Uterus (tissue), 4 donors: ENCODE measurements around the gene EYS. TPM values are rescaled to one million over a fixed set of nuclear protein-coding genes. Genes with fewer than 3 reads are reported as not detected.

Experiments used
- DNase-seq, 2 donors: peaks; one replicate each; pipeline ENCODE4 v3.0.0-alpha.2; 2019 to 2020
- H3K27ac ChIP-seq, 2 donors: fragments of 200-600 bp; sonication (generic); 1 replicate in 1 of 2; 2 replicates in 1 of 2; pipeline ENCODE4 v1.5.1; 2016 to 2018
- H3K27me3 ChIP-seq, 2 donors: fragments of 200-600 bp; sonication (generic); one replicate each; pipeline ENCODE4 v1.5.1; 2018 to 2019; ENCODE audit warnings: control low read depth in 1 of 2
- H3K36me3 ChIP-seq, 2 donors: fragments of 200-600 bp; sonication (generic); one replicate each; pipeline ENCODE4 v1.5.1; 2019; ENCODE audit warnings: control low read depth in 1 of 2
- H3K4me1 ChIP-seq, 2 donors: fragments of 200-600 bp; sonication (generic); one replicate each; pipeline ENCODE4 v1.5.1; 2018 to 2019; ENCODE audit warnings: control low read depth in 1 of 2
- H3K4me3 ChIP-seq, 2 donors: fragments of 200-600 bp; sonication (generic); 1 replicate in 1 of 2; 2 replicates in 1 of 2; pipeline ENCODE4 v1.5.1; 2018 to 2019; ENCODE audit warnings: mild to moderate bottlenecking in 1 of 2
- H3K9me3 ChIP-seq, 2 donors: fragments of 200-600 bp; sonication (generic); one replicate each; pipeline ENCODE4 v1.5.1; 2019; ENCODE audit warnings: control low read depth in 1 of 2
- POLR2A ChIP-seq, 2 donors: fragments of 450-650 bp; IDR thresholded peaks; one replicate each; pipeline ENCODE4 v1.6.1; 2016; ENCODE audit warnings: antibody characterized with exemption in 2 of 2, mild to moderate bottlenecking in 1 of 2, moderate library complexity in 1 of 2
- intact Hi-C: fragments of 100-400 bp; cut with DNase I; formaldehyde crosslinking; loops from one replicate; pipeline ENCODE4 v1.15.1; 2023; ENCODE audit warnings: low total_unique reads
- total RNA-seq, 4 donors: library from RNA; depleted of rRNA in 3 of 4; stranded (reverse); fragments of >200 nt in 3 of 4; gene quantifications; one replicate each; pipeline versions ENCODE4 v1.1.0 to v1.2.4, GENCODE V29; 2014 to 2023
- TF ChIP-seq, protein P1 (sequence below), 4 experiments: fragments of 200-600 bp in 2 of 4; fragments of 450-650 bp in 2 of 4; sonication (generic) in 2 of 4; IDR thresholded peaks; one replicate each; pipeline ENCODE4 v1.5.1; 2016 to 2019; ENCODE audit warnings: antibody characterized with exemption in 4 of 4, mild to moderate bottlenecking in 2 of 4, moderate library complexity in 1 of 4
- donor health status: DM: yes; HTN: yes; CAD: no.

Gene EYS
- total RNA-seq, 4 donors from 2014 or later = 1.3 TPM; not detected in 3

DNA sequence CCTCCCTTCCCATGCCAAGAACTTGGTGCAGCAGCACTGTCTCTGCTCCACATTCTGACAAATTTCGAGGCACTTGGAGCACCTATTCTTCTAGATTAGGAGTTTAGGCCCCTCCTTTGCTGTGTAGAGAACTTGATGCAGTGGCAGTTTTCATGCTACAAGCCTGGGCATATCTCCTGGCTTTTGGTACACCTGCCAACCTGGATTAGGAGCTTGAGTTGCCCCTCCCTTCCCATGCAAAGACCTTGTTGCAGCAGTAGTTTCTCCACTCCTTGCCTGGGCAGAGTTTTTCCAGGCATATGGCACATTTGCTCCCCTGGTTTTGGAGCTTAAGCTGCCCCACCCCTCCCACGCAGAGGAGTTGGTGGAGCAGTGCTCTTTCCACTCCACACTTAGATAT lies 956.1 kb downstream of the EYS start:
- no peaks in the 10 kb centered on the region for H3K27me3 ChIP-seq
- no peaks in the 10 kb centered on the region for H3K4me1 ChIP-seq
- DNase-seq = no peak
- no peak overlapping the region for H3K4me3 ChIP-seq
- H3K36me3 ChIP-seq = no peaks in the 10 kb centered on the region
- intact Hi-C loops = no loop called here
- no peak overlapping the region for H3K27ac ChIP-seq
- no peak for TF ChIP-seq POLR2A (IDR thresholded peaks at IDR 0.05)
- TF ChIP-seq, protein P1, sequence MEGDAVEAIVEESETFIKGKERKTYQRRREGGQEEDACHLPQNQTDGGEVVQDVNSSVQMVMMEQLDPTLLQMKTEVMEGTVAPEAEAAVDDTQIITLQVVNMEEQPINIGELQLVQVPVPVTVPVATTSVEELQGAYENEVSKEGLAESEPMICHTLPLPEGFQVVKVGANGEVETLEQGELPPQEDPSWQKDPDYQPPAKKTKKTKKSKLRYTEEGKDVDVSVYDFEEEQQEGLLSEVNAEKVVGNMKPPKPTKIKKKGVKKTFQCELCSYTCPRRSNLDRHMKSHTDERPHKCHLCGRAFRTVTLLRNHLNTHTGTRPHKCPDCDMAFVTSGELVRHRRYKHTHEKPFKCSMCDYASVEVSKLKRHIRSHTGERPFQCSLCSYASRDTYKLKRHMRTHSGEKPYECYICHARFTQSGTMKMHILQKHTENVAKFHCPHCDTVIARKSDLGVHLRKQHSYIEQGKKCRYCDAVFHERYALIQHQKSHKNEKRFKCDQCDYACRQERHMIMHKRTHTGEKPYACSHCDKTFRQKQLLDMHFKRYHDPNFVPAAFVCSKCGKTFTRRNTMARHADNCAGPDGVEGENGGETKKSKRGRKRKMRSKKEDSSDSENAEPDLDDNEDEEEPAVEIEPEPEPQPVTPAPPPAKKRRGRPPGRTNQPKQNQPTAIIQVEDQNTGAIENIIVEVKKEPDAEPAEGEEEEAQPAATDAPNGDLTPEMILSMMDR (IDR thresholded peaks at IDR 0.05) = no peak
- H3K9me3 ChIP-seq = no peaks in the 10 kb centered on the region

DNA sequence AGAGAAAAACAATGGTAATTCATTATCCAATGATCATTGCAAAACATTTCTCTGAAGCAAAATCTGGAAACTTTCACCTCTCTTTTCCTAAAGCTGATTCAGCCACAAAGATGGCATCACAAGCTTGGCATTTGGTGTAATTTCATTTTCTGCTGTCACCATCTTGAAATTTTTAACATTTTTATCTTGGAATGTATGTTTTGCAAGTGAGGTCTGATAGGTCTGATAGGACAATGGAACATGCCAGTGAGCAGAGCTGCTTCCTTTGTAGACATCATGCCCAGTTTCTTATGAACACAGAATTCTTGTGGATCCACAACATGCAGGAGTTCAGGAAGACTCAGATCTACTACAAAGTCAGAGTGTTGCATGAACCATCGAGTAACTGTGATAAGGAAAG lies 969.6 kb downstream of the EYS start:
- no peak overlapping the region for H3K27ac ChIP-seq
- intact Hi-C loops = no loop called here
- no peak for DNase-seq
- no peaks in the 10 kb centered on the region for H3K27me3 ChIP-seq
- no peaks in the 10 kb centered on the region for H3K36me3 ChIP-seq
- no peak overlapping the region for H3K4me3 ChIP-seq
- H3K4me1 ChIP-seq = no peaks in the 10 kb centered on the region
- TF ChIP-seq, protein P1 (IDR thresholded peaks at IDR 0.05) = no peak
- no peak for TF ChIP-seq POLR2A (IDR thresholded peaks at IDR 0.05)
- H3K9me3 ChIP-seq = no peaks in the 10 kb centered on the region

DNA sequence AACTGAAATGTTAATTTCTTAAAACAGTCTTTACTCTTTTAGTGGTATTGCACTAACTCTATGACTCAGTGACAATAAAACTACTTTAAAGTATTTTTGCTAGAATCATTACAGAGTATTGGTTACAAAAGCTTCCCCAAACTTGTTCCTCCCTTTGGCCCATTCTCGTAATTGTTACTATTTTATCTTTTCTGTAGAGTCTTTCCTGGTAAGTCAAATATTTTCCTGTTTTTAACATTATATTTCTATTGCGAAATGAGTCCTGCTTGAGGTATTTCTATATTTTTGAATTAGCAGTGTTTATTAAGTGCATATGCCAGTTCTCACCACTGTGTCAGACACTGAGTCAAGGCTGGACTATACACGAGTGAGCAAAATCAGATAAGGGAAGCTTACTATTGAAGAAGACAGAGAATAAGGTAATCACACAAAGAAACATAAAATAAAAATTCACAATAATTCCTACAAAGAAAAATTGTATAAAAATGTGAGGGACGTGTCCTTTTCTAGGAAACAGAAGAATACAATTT lies 970.5 kb downstream of the EYS start:
- Histone ChIP-seq H3K9me3 (no peaks in the 10 kb centered on the region), H3K4me3 (no peak overlapping the region), H3K27me3 (no peaks in the 10 kb centered on the region), H3K27ac (no peak overlapping the region), H3K36me3 (no peaks in the 10 kb centered on the region), H3K4me1 (no peaks in the 10 kb centered on the region)
- no peak for DNase-seq
- TF ChIP-seq, protein P1 (IDR thresholded peaks at IDR 0.05) = no peak
- no peak for TF ChIP-seq POLR2A (IDR thresholded peaks at IDR 0.05)
- intact Hi-C loops = no loop called here

DNA sequence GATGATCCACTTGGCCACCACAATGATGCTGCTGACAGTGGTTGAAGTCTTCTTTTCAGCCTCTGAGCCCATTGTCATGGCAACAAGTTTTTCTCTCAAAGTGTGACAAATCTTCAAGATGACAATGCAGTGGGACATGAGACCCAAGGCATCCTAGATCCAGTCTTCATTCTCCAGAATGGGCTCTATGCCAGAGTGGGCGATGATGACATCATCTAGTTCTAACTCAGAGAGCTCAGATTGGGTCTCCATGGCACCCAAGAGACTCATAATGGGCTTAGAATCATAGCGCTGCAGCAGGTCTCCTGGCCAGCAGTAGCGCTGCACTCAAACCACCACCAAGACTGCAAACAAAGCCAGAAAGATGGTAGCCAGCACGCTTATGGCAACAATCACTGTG lies 973.6 kb downstream of the EYS start:
- Histone ChIP-seq H3K36me3 (no peaks in the 10 kb centered on the region), H3K27me3 (no peaks in the 10 kb centered on the region), H3K4me3 (no peak overlapping the region), H3K4me1 (no peaks in the 10 kb centered on the region), H3K9me3 (no peaks in the 10 kb centered on the region), H3K27ac (no peak overlapping the region)
- no peak for DNase-seq
- intact Hi-C loops = no loop called here
- no peak for TF ChIP-seq POLR2A (IDR thresholded peaks at IDR 0.05)
- TF ChIP-seq, protein P1 (IDR thresholded peaks at IDR 0.05) = no peak

DNA sequence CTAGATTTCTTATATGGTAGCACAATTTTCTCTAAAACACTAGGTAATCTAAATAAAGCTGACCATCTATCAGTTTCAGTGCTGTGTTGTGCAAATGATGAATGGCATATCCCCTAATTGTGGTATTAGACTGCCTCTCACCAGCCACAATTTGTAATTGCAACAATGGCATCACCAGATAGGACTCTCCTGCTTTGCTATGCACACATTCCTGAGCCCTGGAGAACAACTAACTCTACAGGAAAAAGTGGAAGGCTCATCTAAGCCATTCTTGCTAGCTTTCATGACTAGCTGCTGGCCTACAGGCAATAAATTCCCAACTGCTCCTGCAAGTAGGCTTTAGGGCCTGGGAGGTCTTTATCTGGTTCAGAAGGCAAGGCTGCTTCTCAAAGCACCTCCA lies 974.1 kb downstream of the EYS start:
- Histone ChIP-seq H3K4me3 (no peak overlapping the region), H3K27ac (no peak overlapping the region), H3K27me3 (no peaks in the 10 kb centered on the region), H3K36me3 (no peaks in the 10 kb centered on the region), H3K9me3 (no peaks in the 10 kb centered on the region), H3K4me1 (no peaks in the 10 kb centered on the region)
- no peak for TF ChIP-seq POLR2A (IDR thresholded peaks at IDR 0.05)
- TF ChIP-seq, protein P1 (IDR thresholded peaks at IDR 0.05) = no peak
- no peak for DNase-seq
- intact Hi-C loops = no loop called here
